GM18520 (cell line): ENCODE data around the gene CTSA.

Experiments used
- ATAC-seq: cut with Tn5 transposase; IDR thresholded peaks from one replicate; pipeline ENCODE4 v1.9.1; 2021; ENCODE audit not compliant: unreplicated experiment

Gene CTSA

DNA sequence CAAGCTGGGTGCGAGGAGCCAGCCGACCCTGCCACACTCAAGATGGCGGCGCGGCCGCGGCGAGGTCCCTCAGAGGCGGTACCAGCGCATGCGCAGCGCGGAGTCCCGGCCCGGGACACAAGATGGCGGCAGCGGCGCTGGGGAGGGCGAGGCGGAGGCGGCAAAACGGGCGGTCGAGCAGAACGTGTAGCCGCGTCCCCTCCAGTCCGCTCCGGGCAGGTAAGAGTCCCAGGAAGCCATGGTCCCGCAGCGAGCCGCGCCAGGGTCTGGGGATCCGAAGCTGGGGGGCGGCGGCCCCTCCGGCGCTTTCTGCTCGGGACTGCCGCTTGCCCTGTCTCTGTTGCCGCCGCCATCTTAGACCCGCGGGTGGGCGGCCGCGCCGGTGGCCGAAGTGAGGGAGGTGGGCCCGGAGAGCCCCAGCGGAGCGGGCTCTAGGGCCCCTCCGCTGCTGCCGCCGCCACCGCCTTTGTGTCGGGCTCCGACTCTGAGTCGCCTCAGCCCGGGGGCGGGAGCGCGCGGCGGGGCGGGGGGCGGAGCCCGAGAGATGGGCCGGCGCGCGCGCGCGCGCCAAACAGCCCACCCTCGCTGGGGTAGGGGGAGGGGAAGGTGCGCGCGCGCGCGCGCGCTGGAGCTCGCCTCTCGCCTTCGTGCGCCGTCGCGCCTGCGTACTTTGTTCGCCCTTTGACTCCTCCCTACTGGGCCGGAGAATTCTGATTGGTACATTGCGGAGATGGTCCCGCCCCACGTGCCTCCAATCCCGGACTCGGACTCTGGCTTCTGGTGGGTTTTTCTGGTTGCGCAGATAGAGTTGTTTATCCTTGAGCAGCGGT, 43.7 kb downstream of the CTSA start, which contains the start of gene PCIF1:
Gene PCIF1 (plus strand): TSS at position 98 of the 830 bp plus-strand sequence. CDS start 4,317 bp downstream, outside the sequence.
- peak; percentile 74 for ATAC-seq

DNA sequence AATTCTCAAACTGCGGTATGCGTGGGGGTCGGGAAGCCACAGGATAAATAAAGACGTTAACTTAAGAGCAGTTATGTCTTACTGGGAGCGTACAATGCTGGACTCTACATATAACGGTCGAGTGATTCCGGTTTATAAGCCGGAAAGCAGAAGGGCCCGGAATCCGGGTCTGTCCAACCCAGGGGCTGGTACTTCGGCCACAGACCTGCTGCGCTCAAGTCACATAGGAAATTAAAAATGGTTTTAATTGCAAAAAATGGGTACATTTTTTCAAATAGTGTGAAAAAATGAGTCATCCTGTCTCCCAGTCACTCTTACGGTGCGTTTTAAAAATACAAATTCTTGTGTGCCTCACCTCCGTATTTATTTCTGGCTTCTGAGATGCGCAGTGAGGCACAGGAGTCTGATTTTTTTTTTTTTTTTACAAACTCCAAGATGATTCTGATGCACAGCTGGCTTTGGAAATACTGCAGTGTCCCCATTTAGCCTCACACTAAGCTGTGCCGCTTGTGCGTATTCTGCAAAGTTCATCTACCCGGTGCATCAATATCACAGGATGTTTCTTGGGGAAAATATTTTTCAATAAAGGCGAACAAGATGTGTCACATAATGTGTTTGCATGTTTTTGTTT, 44.4 kb downstream of the CTSA start:
- no peak for ATAC-seq

GRCh38 chr20:45937765-45938164, 46.6 kb downstream of the CTSA start:
- ATAC-seq, result no peak

GRCh38 chr20:45938727-45939438, 47.7 kb downstream of the CTSA start:
- ATAC-seq, result no peak

GRCh38 chr20:45940053-45940452, 48.9 kb downstream of the CTSA start:
- ATAC-seq, result no peak

DNA sequence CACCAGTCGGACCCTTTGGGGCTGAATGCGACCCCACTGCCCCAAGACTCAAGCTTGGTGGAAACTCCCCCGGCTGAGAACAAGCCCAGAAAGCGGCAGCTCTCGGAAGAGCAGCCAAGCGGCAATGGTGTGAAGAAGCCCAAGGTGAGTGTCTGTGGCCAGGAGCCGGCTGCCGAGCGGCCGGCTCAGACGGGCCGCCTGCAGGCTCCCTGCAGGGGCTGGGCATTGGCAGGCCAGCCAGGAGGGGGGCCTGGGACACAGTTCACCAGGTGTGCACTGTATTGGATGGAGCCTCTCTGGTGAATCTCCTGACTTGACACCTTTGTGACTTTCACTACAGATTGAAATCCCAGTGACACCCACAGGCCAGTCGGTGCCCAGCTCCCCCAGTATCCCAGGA, 49.3 kb downstream of the CTSA start:
- ATAC-seq, result no peak

DNA sequence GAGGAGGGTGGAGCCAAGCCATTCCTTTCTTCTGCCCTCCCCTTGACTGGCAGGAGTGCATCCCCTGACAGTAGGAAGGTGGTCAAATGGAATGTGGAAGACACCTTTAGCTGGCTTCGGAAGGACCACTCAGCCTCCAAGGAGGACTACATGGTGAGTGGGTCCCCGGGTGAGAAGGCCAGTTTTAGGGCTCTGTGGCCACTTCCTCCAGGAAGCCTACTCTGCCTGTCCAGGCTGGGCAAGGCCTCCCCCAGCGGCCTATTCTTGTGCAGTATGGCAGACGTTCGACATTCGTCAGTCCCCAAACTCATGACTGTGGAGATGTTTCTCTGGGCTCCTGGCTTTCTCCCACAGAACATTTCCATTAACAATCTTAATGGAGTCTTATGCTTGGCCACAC, 52.5 kb downstream of the CTSA start:
- ATAC-seq, result no peak

DNA sequence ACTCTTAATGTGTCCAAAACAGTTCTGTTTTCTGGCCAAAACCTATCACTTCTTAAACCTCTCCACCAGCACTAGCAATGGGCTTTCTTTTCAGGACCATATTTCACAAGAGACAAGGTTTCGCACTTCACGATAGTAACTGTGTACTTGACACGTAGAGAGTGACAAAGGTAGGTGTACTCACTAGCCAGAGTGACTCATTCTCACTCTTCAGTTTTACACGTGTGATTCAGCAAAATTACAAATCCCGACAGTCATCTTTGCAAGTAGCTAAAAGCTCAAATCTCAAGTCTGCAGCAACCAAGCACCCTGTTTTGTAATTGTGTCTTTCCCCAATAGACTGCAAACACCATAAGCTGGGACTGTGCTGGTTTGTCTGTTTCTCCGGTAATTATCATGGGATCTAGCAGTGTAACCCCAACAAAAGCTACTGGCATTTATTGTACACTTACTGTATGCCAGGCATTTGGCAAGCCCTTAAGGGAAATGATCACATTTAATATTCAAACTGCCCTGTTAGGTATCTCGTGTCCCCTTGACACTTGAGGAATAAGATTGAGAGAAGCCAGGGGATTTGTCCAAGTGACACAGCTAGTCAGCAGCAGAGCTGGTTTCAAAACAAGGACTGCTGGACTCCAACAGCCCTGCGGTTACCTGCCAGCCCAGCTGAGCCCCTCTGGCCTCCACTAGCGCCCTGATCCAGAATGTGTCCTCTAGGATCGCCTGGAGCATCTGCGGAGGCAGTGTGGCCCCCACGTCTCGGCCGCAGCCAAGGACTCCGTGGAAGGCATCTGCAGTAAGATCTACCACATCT, 53.2 kb downstream of the CTSA start:
- no peak for ATAC-seq

DNA sequence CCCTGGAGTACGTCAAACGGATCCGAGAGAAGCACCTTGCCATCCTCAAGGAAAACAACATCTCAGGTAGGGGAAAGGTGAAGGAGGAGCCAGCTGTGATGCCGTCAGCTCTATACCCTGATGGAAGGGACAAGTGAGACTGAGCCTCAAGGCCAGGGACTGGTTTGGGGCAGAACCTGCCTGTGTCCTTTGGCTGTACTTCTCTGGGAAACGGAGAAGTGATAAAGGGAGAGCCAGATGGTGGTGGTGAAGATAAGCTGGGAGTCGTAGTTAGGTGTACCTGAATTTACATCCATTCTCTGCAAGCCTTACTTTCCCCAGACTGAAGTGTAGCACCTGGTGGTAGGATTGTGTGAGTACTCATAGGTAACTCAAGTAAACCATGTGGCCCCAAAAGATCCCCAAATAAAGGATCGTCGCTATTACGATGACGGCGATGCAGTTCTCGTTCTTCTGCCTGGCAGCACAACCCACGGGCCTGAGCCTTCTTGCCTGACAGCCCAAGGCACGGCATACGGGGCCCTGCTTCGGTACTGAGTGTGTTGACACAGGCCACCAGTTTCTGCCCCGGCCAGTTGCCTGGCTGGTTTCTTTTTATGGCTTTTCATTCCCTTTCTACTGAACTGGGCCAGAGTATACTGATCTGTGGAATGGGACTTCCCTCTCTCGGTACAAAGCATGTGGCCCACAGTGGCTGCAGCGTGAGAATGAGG, 54.0 kb downstream of the CTSA start:
- ATAC-seq, result no peak

DNA sequence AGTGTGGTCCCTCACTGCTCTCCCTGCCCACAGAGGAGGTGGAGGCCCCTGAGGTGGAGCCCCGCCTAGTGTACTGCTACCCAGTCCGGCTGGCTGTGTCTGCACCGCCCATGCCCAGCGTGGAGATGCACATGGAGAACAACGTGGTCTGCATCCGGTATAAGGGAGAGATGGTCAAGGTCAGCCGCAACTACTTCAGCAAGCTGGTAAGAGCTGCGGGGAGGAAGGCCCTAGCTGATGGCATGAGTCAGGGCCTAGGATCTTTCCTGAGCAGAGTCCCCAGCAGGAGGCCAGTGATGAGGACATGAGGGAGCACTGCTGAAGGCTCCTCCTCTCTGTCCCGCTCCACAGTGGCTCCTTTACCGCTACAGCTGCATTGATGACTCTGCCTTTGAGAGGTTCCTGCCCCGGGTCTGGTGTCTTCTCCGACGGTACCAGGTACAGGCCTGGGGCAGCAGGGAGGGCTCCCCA, 54.6 kb downstream of the CTSA start:
- no peak for ATAC-seq

DNA sequence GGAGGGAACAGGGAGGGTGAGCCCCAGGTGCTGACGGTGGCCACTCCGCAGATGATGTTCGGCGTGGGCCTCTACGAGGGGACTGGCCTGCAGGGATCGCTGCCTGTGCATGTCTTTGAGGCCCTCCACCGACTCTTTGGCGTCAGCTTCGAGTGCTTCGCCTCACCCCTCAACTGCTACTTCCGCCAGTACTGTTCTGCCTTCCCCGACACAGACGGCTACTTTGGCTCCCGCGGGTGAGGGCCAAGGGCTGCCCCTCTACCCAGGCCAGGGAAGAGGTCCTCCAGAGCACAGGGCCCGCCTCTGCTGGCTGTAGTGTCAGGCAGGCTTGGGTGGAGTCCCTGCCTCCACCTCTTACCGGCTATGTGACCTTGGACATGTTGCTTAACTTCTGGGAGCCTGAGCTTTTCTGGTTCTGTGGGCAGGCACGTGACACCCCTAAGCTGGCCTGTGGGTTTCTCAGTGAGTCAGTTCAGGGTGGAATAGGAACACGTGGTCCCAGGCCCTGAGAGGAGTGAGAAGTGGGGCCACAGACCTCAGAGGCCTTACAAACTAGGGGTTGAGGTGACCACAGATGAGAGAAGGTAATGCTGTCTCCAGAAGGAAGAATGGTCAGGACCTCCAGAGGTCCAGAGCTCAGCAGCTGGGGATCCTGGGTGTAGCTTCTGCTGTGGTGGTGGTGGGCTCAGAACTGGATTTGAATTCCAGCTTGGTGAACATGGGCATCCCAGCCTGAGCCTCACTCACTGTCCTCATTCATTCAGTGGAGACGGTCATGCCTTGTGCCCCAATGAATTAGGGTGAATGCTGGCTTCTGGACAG, 55.2 kb downstream of the CTSA start:
- ATAC-seq, result no peak

DNA sequence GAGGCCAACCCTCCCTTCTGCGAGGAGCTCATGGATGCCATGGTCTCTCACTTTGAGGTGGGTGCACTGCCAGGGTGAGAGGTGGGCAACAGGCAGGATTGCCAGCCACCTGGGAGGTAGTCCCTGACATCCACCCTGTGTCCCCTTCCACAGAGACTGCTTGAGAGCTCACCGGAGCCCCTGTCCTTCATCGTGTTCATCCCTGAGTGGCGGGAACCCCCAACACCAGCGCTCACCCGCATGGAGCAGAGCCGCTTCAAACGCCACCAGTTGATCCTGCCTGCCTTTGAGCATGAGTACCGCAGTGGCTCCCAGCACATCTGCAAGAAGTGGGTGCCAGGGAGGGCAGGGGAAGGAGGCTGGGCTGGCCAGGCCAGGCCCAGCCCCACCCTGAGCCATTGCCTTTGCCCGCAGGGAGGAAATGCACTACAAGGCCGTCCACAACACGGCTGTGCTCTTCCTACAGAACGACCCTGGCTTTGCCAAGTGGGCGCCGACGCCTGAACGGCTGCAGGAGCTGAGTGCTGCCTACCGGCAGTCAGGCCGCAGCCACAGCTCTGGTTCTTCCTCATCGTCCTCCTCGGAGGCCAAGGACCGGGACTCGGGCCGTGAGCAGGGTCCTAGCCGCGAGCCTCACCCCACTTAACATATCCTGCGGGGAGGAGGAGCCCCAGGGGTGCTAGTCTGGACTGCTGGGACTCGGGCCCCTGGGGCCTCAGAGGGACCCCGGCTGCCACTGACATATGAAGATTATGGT, 56.2 kb downstream of the CTSA start:
- no peak for ATAC-seq

GRCh38 chr20:45948261-45948733, 57.2 kb downstream of the CTSA start:
- ATAC-seq, result no peak
